ENCODE measurements around the gene COX20.
"Not testable (repeated sequence)": the region's sequence is repeated elsewhere in the genome, so short reads cannot be mapped to it uniquely, and the experiment has no call there.

Gene COX20

GRCh38 chr1:244826712-244827111 lies 8.7 kb upstream of the COX20 start:
- DNase-seq: no peak

GRCh38 chr1:244830639-244831038 lies 4.8 kb upstream of the COX20 start:
- no peak for DNase-seq

- not testable (repeated sequence) for DNase-seq
Observed at GRCh38 chr1:244833260-244833659, 2.2 kb upstream of the COX20 start.

- DNase-seq: peak; percentile 76
Observed at GRCh38 chr1:244833734-244834542, 1.5 kb upstream of the COX20 start.

- peak; percentile 96 for DNase-seq
Observed at GRCh38 chr1:244834543-244835275, 749 bp upstream of the COX20 start.

- peak; percentile 59 for DNase-seq
Observed at GRCh38 chr1:244836135-244836521, 670 bp downstream of the COX20 start.

GRCh38 chr1:244836584-244836983 lies 1.1 kb downstream of the COX20 start:
- no peak for DNase-seq

GRCh38 chr1:244837597-244838258 lies 2.3 kb downstream of the COX20 start:
- peak; percentile 26 for DNase-seq

GRCh38 chr1:244839656-244840055 lies 4.2 kb downstream of the COX20 start:
- no peak for DNase-seq

- DNase-seq: no peak
Observed at GRCh38 chr1:244840219-244840794, 4.8 kb downstream of the COX20 start.

GRCh38 chr1:244841273-244841927 lies 5.9 kb downstream of the COX20 start:
- DNase-seq: no peak

GRCh38 chr1:244843148-244843978 lies 7.9 kb downstream of the COX20 start:
- no peak for DNase-seq

- DNase-seq: no peak
Observed at GRCh38 chr1:244844155-244845121, 9.0 kb downstream of the COX20 start.

GRCh38 chr1:244846653-244847052 lies 11.2 kb downstream of the COX20 start:
- DNase-seq: no peak

GRCh38 chr1:244849189-244849866 lies 13.9 kb downstream of the COX20 start:
- no peak for DNase-seq

- DNase-seq: no peak
Observed at GRCh38 chr1:244850099-244850852, 14.8 kb downstream of the COX20 start.

GRCh38 chr1:244850896-244851295 lies 15.4 kb downstream of the COX20 start:
- no peak for DNase-seq

GRCh38 chr1:244851546-244852231 lies 16.2 kb downstream of the COX20 start:
- DNase-seq: no peak

GRCh38 chr1:244852694-244853093 lies 17.2 kb downstream of the COX20 start:
- no peak for DNase-seq
